ENCODE data around the gene ZGPAT. TPM values are rescaled to one million over a fixed set of nuclear protein-coding genes. Genes with fewer than 3 reads are reported as not detected.

Gene ZGPAT
- total RNA-seq, 1 experiment from 2014 or later: 48.4 TPM

- Mint-ChIP-seq H3K27me3 (ENCODE audit: unreplicated experiment) (no peaks in the 10 kb centered on the region), H3K36me3 (ENCODE audit: insufficient read depth, unreplicated experiment) (peaks cover 90% of the 10 kb centered on the region), H3K4me1 (ENCODE audit: low read depth, unreplicated experiment) (peaks cover 40% of the 10 kb centered on the region), H3K4me3 (ENCODE audit: low read depth, unreplicated experiment) (no peak overlapping the region), H3K27ac (ENCODE audit: unreplicated experiment) (no peak overlapping the region), H3K9me3 (ENCODE audit: low read depth, unreplicated experiment) (no peaks in the 10 kb centered on the region)
- DNase-seq: no peak
- no peak for TF ChIP-seq CTCF (IDR thresholded peaks at IDR 0.05; ENCODE audit: unreplicated experiment)
- CTCF ChIA-PET: no interaction called here
- intact Hi-C loops (cut with micrococcal nuclease; ENCODE audit: unreplicated experiment): no loop called here
- BruUV-seq (replicated peaks): no TSS peak
Measured at GRCh38 chr20:63704749-63705117, 3.1 kb upstream of the ZGPAT start.

DNA sequence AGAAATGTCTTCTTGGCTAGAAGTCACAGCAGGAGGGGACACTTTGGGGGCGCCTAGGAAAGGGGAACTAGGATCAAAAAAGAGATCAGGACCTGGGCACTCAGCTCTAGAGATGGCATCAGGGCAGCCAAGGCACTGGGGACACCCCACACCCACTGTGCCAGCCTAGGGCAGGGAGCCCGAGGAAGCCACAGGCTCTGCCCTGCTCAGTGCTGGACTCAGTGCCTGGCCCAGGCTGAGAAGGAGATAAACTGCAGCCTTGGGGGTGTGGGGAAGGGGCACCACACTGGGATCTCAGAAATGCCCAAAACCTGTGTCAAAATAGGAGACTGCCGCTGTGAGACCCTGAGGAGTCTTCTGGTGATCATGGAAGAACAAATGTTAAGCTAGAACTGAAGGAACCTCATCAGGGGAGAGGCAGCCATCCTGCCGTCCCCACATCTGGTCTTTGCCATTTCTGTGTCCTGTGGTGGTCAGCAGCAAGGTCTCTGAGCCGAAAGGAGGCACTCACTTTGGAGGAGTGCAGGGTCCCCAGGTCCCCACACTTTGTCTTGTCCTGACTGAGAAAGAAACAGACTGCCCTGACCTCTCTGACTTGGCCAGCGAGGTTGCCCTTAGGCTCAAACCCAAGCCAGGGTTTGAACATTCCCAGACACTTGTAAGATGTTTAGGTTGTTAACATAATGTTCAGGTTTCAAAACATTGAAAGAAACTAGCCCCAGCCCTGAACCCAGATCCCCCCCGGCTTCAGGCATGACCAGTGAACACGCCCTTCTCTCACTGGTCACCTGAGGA, 2.4 kb upstream of the ZGPAT start:
- peaks cover 35% of the 10 kb centered on the region for H3K4me1 Mint-ChIP-seq (ENCODE audit: low read depth, unreplicated experiment)
- H3K27me3 Mint-ChIP-seq (ENCODE audit: unreplicated experiment): no peaks in the 10 kb centered on the region
- no peak for DNase-seq
- no peak for TF ChIP-seq CTCF (IDR thresholded peaks at IDR 0.05; ENCODE audit: unreplicated experiment)
- H3K36me3 Mint-ChIP-seq (ENCODE audit: insufficient read depth, unreplicated experiment): peaks cover 90% of the 10 kb centered on the region
- intact Hi-C loops (cut with micrococcal nuclease; ENCODE audit: unreplicated experiment): no loop called here
- CTCF ChIA-PET: no interaction called here
- no TSS peak for BruUV-seq (replicated peaks)
- no peak overlapping the region for H3K27ac Mint-ChIP-seq (ENCODE audit: unreplicated experiment)
- H3K9me3 Mint-ChIP-seq (ENCODE audit: low read depth, unreplicated experiment): no peaks in the 10 kb centered on the region
- peak overlapping the region; percentile 97 for H3K4me3 Mint-ChIP-seq (ENCODE audit: low read depth, unreplicated experiment)

GRCh38 chr20:63706027-63706695, 1.7 kb upstream of the ZGPAT start:
- Mint-ChIP-seq H3K4me1 (ENCODE audit: low read depth, unreplicated experiment) (peaks cover 42% of the 10 kb centered on the region), H3K27ac (ENCODE audit: unreplicated experiment) (peak overlapping the region; percentile 85), H3K4me3 (ENCODE audit: low read depth, unreplicated experiment) (peak overlapping the region; percentile 97), H3K27me3 (ENCODE audit: unreplicated experiment) (no peaks in the 10 kb centered on the region), H3K36me3 (ENCODE audit: insufficient read depth, unreplicated experiment) (peaks cover 90% of the 10 kb centered on the region), H3K9me3 (ENCODE audit: low read depth, unreplicated experiment) (no peaks in the 10 kb centered on the region)
- CTCF ChIA-PET: interaction anchor here (2.0 to 3.1 kb wide), 2 partner anchors 157 to 168 kb away, joined by 10 to 18 read pairs; partner anchors contain the start of gene PTK6
- DNase-seq: no peak
- TSS peak; percentile 60 for BruUV-seq (replicated peaks)
- intact Hi-C loops (cut with micrococcal nuclease; ENCODE audit: unreplicated experiment): no loop called here
- no peak for TF ChIP-seq CTCF (IDR thresholded peaks at IDR 0.05; ENCODE audit: unreplicated experiment)

DNA sequence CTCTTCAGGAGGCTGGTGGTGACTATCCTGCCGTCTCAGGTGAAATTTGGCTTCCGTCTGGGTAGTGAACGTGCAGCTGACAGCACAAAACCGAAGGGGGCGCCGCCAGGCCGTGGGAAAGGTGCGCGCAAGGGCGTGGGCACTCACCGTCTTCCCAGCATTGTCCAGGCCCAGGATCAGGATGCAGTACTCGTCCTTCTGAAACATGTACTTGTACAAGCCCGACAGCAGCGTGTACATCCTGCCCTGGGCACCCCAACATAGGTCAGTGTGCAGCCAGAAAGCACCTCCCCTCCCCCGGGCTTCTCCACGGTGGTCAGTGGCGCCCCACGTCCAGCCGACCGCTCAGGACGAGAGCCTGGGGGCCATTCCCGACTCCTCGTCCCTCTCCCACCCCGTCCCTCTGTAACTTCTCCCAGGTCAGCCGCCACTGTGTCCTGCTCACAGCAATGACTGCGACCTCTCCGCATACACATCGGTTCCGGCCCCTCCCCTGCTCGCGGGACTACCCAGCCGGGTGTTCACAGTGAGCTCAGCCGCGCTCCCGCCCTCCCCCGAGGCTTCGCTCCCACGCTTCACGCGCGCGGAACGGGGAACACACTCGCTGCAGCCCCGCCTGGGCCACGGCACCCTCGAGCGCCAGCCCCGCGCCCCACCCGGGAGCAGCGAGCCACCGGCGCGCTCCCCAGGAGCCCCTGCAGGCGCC, 834 bp upstream of the ZGPAT start:
- peak overlapping the region; percentile 85 for H3K27ac Mint-ChIP-seq (ENCODE audit: unreplicated experiment)
- CTCF ChIA-PET: interaction anchor here (0.6 to 3.1 kb wide), 9 partner anchors 8 to 1518 kb away, joined by 3 to 18 read pairs (median 6); partner anchors contain the start of genes PTK6 and RTEL1
- peak; percentile 75 for DNase-seq
- H3K27me3 Mint-ChIP-seq (ENCODE audit: unreplicated experiment): no peaks in the 10 kb centered on the region
- BruUV-seq (replicated peaks): no TSS peak
- peaks cover 42% of the 10 kb centered on the region for H3K4me1 Mint-ChIP-seq (ENCODE audit: low read depth, unreplicated experiment)
- TF ChIP-seq CTCF (IDR thresholded peaks at IDR 0.05; ENCODE audit: unreplicated experiment): peak; percentile 29
- H3K4me3 Mint-ChIP-seq (ENCODE audit: low read depth, unreplicated experiment): peak overlapping the region; percentile 97
- intact Hi-C loops (cut with micrococcal nuclease; ENCODE audit: unreplicated experiment): no loop called here
- H3K36me3 Mint-ChIP-seq (ENCODE audit: insufficient read depth, unreplicated experiment): peaks cover 92% of the 10 kb centered on the region
- peaks cover 2% of the 10 kb centered on the region for H3K9me3 Mint-ChIP-seq (ENCODE audit: low read depth, unreplicated experiment)
